WERI-Rb-1 (cell line): ENCODE results near the gene FAM193B.
A peak's percentile ranks its signal among the peaks of the same experiment; 100 is the strongest.

Experiments used
- DNase-seq: peaks from one replicate; pipeline ENCODE4 v3.0.0-alpha.2; 2020
- H3K27ac ChIP-seq: fragments of 250-450 bp; sonication (Bioruptor Pico); 2 replicates; pipeline ENCODE4 v1.5.1; 2020; ENCODE audit warnings: mild to moderate bottlenecking, moderate library complexity
- H3K27me3 ChIP-seq: fragments of 250-450 bp; sonication (Bioruptor Pico); 2 replicates; pipeline ENCODE4 v1.5.1; 2021; ENCODE audit warnings: mild to moderate bottlenecking, low read depth, moderate library complexity; ENCODE audit not compliant: insufficient read depth, severe bottlenecking
- H3K36me3 ChIP-seq: fragments of 250-450 bp; sonication (Bioruptor Pico); 2 replicates; pipeline ENCODE4 v1.5.1; 2020; ENCODE audit warnings: mild to moderate bottlenecking, moderate library complexity
- H3K4me3 ChIP-seq: 2 replicates; pipeline ENCODE4 v1.5.1; 2011; ENCODE audit warnings: low read depth, mild to moderate bottlenecking, control low read depth, low read length
- H3K9me3 ChIP-seq: fragments of 250-450 bp; sonication (Bioruptor Pico); 2 replicates; pipeline ENCODE4 v1.5.1; 2021; ENCODE audit warnings: mild to moderate bottlenecking, moderate library complexity; ENCODE audit not compliant: severe bottlenecking
- TF ChIP-seq, protein P1 (sequence below): IDR thresholded peaks from 2 replicates; pipeline ENCODE4 v1.5.1; 2011; ENCODE audit warnings: low read depth, mild to moderate bottlenecking, control low read depth, inconsistent platforms, low read length

FAM193B gene

DNA sequence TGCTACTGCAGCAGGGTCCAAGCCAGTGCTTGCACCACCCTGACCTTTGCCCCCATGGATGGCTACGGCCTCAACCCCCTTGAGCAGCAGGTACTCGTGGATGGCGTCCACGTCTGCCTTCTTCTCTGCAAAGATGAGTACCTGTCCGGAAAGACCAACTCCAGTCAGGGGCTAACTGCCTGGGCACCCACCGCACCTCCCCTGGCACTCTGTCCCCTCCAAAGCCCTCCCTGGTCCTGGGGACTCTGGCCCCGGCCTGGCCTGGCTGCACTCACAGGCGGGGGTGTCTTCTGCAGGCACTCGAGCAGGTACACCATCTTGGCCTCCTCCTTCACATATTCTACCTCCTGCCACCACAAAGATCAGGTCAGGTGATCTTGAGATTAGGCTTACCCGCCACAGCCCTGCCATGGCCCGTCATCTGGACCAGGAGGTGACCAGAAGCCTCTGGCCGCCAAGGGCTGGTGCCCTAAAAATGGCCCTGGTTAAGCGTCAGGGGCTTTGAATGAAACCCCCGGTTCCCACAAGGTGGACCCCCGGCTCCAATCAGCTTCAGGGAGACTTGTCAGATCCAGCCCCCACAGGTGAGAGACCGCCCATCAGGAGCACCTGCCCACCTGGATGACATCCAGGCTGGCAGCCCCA lies 41.5 kb downstream of the FAM193B start:
- no peaks in the 10 kb centered on the region for H3K27me3 ChIP-seq
- H3K36me3 ChIP-seq: peaks cover 9% of the 10 kb centered on the region
- no peak overlapping the region for H3K4me3 ChIP-seq
- TF ChIP-seq, protein P1, sequence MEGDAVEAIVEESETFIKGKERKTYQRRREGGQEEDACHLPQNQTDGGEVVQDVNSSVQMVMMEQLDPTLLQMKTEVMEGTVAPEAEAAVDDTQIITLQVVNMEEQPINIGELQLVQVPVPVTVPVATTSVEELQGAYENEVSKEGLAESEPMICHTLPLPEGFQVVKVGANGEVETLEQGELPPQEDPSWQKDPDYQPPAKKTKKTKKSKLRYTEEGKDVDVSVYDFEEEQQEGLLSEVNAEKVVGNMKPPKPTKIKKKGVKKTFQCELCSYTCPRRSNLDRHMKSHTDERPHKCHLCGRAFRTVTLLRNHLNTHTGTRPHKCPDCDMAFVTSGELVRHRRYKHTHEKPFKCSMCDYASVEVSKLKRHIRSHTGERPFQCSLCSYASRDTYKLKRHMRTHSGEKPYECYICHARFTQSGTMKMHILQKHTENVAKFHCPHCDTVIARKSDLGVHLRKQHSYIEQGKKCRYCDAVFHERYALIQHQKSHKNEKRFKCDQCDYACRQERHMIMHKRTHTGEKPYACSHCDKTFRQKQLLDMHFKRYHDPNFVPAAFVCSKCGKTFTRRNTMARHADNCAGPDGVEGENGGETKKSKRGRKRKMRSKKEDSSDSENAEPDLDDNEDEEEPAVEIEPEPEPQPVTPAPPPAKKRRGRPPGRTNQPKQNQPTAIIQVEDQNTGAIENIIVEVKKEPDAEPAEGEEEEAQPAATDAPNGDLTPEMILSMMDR: no peak
- H3K27ac ChIP-seq: no peak overlapping the region
- DNase-seq: no peak
- no peaks in the 10 kb centered on the region for H3K9me3 ChIP-seq

DNA sequence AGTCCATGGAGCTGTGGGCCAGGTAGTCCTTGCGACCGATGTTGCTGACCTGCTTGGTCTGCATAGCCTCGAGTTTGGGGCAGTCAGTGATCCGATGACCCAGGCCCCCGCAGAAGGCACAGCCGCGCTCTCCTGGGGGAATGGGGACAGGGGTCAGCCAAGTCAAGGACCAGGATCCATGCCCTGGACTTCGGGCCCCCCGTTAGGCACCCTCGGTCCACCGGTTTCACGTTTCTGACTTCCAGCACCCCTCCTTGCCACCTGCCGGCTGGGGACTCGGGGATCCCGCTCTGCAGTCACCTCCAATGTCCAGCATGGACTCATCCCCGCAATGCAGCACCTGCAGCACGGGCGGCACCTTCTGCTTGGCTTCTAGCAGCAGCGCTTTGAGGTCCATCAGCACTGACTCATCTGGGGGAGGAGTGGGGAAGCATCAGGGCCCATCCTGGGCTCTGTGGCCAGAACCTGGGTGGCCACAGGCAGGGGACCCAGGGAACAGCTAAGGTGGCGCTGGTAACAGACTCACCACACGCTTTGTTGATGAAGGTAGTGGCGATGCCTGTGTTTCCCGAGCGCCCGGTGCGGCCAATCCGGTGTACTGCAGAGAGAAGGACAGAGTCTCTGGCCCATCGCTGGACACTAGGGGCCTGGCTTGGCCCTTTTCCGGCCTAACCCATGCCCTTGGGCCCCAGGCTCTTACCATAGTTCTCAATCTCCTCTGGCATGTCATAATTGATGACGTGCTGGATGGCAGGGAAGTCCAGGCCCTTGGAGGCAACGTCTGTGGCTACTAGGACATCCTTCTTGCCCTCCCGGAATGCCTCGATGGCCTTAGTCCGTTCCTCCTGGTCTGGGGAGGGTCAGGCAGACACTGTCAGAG lies 42.3 kb downstream of the FAM193B start:
- peaks cover 9% of the 10 kb centered on the region for H3K36me3 ChIP-seq
- H3K4me3 ChIP-seq: no peak overlapping the region
- no peak overlapping the region for H3K27ac ChIP-seq
- no peaks in the 10 kb centered on the region for H3K9me3 ChIP-seq
- DNase-seq: no peak
- TF ChIP-seq, protein P1: no peak
- no peaks in the 10 kb centered on the region for H3K27me3 ChIP-seq

DNA sequence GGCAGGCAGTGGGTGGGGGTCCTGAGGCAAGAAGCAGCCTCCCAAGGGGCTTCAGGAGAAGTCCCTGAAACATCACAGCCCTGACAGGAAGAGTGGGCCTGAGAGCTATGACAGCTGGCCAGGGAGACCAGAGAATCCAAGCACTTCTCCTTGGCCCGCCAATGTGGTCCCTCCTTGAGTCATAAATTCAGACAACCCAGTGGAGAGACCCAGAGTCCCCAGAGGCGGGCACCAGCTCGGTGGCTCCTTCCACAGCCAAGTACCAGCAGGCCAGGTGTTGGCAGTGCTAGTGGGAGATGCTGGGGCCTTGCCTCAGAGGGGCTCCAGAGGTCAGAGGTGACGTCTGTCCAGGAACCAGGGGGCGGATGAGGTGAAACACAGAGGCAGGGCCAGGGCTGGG lies 43.2 kb downstream of the FAM193B start:
- Histone ChIP-seq H3K4me3 (no peak overlapping the region), H3K27me3 (no peaks in the 10 kb centered on the region), H3K9me3 (no peaks in the 10 kb centered on the region), H3K27ac (no peak overlapping the region), H3K36me3 (peaks cover 9% of the 10 kb centered on the region)
- TF ChIP-seq, protein P1: no peak
- no peak for DNase-seq

DNA sequence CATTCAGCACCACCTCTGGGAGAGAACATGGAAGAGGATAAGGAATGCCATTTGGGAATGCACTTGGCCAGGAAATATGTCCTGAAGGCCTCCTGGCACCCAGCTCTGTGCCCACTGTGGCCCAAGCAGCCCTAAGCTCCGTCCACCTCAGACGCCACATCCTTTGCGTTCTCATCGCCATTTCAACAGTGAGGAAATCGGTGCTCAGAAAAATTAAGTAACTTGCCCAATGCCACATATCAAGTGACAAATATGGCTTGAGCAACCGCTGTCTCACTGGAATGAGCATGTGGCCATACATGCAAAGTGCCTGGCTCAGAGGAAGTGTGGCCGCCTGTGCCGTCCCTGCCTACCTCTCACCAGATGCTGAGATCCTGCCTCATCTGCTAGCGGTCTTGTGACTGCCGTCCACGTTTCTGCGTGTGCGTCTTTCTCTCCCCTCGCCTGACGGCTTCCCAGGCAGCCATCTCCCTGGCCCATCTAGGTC lies 43.8 kb downstream of the FAM193B start:
- Histone ChIP-seq H3K4me3 (no peak overlapping the region), H3K9me3 (no peaks in the 10 kb centered on the region), H3K27ac (no peak overlapping the region), H3K27me3 (no peaks in the 10 kb centered on the region), H3K36me3 (peaks cover 6% of the 10 kb centered on the region)
- TF ChIP-seq, protein P1: no peak
- no peak for DNase-seq

DNA sequence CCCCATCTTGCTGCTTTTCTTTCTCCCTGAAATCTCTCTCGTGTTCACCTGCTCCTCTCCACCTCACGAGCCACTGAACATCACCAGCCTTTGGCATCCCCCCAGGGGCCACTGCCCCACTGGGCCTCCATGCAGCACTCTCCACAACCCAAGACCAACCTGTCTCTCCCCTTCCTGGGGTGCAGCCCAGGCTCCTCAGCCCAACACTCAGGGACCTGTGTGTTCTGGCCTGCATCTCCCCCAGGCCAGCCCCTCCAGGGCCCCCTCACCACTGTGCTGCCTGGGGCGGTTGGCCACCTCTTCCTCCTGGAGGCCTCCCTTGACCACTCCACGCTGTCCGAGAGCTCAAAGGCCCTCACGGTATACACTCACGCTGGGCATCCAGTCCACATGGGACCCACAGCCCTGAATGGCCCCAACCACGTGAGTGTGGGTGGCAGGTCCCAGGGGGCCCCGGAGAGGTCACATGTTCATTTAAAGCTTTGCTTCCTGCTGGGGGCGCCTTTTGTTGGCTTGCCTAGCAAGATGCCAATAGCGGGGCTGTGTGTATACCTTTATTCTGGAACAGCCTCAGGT lies 44.3 kb downstream of the FAM193B start:
- no peaks in the 10 kb centered on the region for H3K27me3 ChIP-seq
- no peak overlapping the region for H3K4me3 ChIP-seq
- H3K27ac ChIP-seq: peak overlapping the region; percentile 51; the same call in 1 of the 2 replicates
- peaks cover 2% of the 10 kb centered on the region; the same call in 1 of the 2 replicates for H3K36me3 ChIP-seq
- no peak for DNase-seq
- TF ChIP-seq, protein P1: no peak
- H3K9me3 ChIP-seq: no peaks in the 10 kb centered on the region
